SK-MEL-5 (cell line): Measurements from ENCODE around the gene TRIM49C. TPM values are rescaled to one million over a fixed set of nuclear protein-coding genes. Genes with fewer than 3 reads are reported as not detected.
"Not testable (repeated sequence)": the region's sequence is repeated elsewhere in the genome, so short reads cannot be mapped to it uniquely, and the experiment has no call there.

ENCODE experiments used
- DNase-seq: peaks from one replicate; pipeline ENCODE4 v3.0.0-alpha.2; 2016; ENCODE audit warnings: low read depth, low spot score
- in situ Hi-C: cut with HindIII; loops from 2 replicates; pipeline ENCODE4 v1.10.0; 2016; ENCODE audit warnings: low sequenced_read_pairs, high pct_unique_total_duplicates, low pct_unique_long_range_greater_than_20kb
- polyA plus RNA-seq, 2 experiments: library from polyadenylated mRNA; depleted of rRNA; stranded (reverse); fragments of >200 nt; gene quantifications; 2 replicates each; pipeline ENCODE4 v1.2.3, GENCODE V29; 2015
- small RNA-seq, 2 experiments: library from RNA; depleted of rRNA; stranded (forward); fragments of <200 nt; gene quantifications; one replicate each; pipeline ENCODE3, GENCODE V24; 2014
- total RNA-seq: library from RNA; depleted of rRNA; stranded (reverse); fragments of >200 nt; shearing (Covaris generic); gene quantifications from 2 replicates; pipeline ENCODE4 v1.2.3, GENCODE V29; 2014; rRNA removed

The TRIM49C gene
- not detected in 2 replicates for total RNA-seq
- not detected in 2 replicates for polyA plus RNA-seq (2015; cell fraction: cytosol; rRNA removed)
- polyA plus RNA-seq (2015; cell fraction: nucleus; rRNA removed) = not detected in 2 replicates

- DNase-seq, in situ Hi-C loops: not testable (repeated sequence)
Measured at GRCh38 chr11:90030806-90031205, at the start of gene TRIM49C. Gene TRIM49C (plus strand): TSS chr11:90031106. CDS start chr11:90035212, 4,106 bp downstream.

DNA sequence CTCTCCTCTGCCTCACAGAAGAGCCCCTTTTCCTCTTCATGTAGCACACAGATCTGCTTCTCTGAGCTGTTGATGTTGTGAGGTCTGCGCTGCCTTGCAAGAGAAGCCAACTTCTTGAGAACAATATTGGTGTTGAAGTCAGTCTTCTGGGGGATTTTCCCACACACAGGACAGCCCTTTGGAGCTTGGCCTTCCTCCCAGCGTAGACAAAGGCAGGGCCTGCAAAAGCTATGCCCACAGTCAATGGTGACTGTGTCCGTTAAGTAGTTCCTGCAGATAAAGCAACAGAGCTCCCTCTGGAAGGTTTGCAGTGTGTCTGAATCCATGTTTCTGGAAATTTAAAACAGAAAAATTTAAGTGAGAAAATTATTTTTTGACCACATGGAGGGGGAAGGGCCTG lies 6.7 kb upstream of the TRIM49C start:
- DNase-seq, in situ Hi-C loops: not testable (repeated sequence)

DNA sequence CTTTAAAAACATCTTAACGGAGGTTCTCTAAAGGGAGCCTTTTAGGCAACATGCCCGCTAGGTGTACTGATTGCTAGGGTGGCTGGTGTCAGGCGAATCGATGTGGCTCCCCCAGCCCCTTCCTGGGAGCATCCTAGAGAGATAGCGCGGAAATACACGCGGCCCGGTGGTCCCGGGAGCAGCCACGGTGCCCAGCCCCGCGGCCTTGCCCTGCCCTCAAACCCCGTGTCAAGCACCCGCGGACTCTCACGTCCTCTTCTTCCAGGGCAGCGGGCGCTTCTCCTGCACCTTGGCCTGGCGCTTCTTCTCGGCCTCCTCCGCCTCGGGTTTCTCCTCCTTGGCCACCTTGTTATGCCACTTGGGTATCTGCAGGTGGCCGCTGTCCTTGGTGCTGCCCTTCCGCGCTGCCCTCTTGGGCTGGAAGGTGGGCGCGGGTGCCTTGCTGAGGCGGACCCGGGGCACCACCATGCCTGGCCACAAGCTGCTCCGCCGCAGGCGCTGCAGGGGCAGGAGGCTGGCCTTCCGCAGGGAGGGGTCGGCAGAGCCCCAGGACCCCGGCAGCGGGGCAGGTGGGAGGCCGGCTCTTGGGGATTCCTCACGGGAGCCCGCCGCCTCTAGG lies 20.8 kb downstream of the TRIM49C start:
- DNase-seq, in situ Hi-C loops: not testable (repeated sequence)

- DNase-seq, in situ Hi-C loops: not testable (repeated sequence)
Measured at GRCh38 chr11:90052311-90052710, 21.4 kb downstream of the TRIM49C start.

GRCh38 chr11:90053545-90053944 lies 22.6 kb downstream of the TRIM49C start:
- DNase-seq = not testable (repeated sequence)

DNA sequence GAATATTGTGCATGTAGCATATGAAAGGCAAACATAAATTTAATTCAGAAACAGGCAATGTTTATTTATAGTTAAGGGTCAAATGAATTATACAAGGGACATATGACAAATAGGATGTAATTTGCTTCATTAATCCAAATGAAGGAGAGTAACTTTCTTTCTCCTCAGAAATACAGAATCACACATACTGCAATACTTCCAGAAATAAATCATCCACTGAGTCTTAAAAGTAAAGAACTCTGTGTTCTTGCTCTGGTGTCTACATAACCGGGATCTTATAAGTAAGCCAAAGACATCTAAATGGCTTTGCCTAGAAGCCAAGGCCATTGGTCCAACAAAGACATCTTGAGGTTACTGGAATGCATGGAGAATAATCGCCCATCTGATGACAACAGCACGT lies 54.7 kb downstream of the TRIM49C start, which contains the start of gene UBTFL1:
Gene UBTFL1, plus strand, starts transcription at position 301 of the 400 bp plus-strand sequence. Its CDS starts 0 bp downstream, at position 301.
- in situ Hi-C loops, DNase-seq: not testable (repeated sequence)

More at GRCh38 chr11:90053545-90053944, 22.6 kb downstream of the TRIM49C start:
- in situ Hi-C loops = not testable (repeated sequence)

DNA sequence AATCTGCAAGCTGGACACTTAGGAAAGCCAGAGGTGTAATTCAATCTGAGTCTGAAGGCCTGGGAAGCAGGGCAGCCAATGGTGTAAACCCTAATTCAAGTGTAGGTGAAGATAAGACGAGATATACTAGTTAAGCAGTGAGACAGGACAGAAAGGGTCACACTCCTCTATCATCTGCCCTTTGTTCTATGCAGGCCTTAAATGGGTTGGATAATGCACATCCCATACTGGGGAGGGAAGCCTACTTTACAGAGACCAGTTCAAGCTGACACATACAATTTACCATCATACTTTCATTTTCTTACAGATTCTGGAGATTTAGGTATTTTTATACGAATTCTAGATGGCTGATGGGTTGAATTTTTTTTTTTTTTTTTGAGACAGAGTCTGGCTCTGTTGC lies 57.8 kb downstream of the TRIM49C start:
- not testable (repeated sequence) for DNase-seq

More for the DNA sequence above, 57.8 kb downstream of the TRIM49C start:
- in situ Hi-C loops = not testable (repeated sequence)

Small RNA genes lying within 50 kb of the gene (small RNA-seq; reads per million reads assigned to genes)
- gene AP000827.1 = 0 reads per million in 2 experiments

Other genes with a start within 250 kb of the TRIM49C start
- gene TRIM49, start 222.5 kb upstream of the TRIM49C start, total RNA-seq = not detected in 2 replicates
- not detected in 2 replicates for gene TRIM64B, start 152.6 kb upstream of the TRIM49C start, total RNA-seq
- gene TRIM49D1, start 108.9 kb upstream of the TRIM49C start, total RNA-seq = not detected in 2 replicates
- not detected in 2 replicates for gene TRIM49D2, start 107.0 kb upstream of the TRIM49C start, total RNA-seq
- gene TRIM64, start 65.1 kb upstream of the TRIM49C start, total RNA-seq = not detected in 2 replicates
- gene UBTFL1, start 54.8 kb downstream of the TRIM49C start, total RNA-seq = not detected in 2 replicates
- 1.8 and 2.5 TPM in 2 replicates for gene NAALAD2, start 103.6 kb downstream of the TRIM49C start, total RNA-seq
- 31.0 and 32.0 TPM in 2 replicates for gene CHORDC1, start 191.9 kb downstream of the TRIM49C start, total RNA-seq